Hepatocyte (in vitro differentiated cells): ENCODE data around the gene STIM1.

Source experiments
- CTCF ChIP-seq: fragments of 200-600 bp; sonication (generic); IDR thresholded peaks from 2 replicates; pipeline ENCODE4 v1.5.1; 2016; ENCODE audit warnings: antibody characterized with exemption, mild to moderate bottlenecking; ENCODE audit not compliant: poor library complexity
- EZH2 ChIP-seq: fragments of 200-600 bp; sonication (generic); IDR thresholded peaks from 2 replicates; pipeline ENCODE4 v1.6.1; 2016; ENCODE audit warnings: antibody characterized with exemption, mild to moderate bottlenecking, borderline replicate concordance

- TF ChIP-seq CTCF: no peak
- TF ChIP-seq EZH2: no peak
Observed at GRCh38 chr11:3927129-3927796, 71.8 kb downstream of the STIM1 start.
